Measurements from ENCODE around the gene ABCC1. TPM values are rescaled to one million over a fixed set of nuclear protein-coding genes. Genes with fewer than 3 reads are reported as not detected.

ABCC1 gene
- polyA plus RNA-seq, 3 donors, result 1.4 to 23.6 (median 3.0) TPM

- H3K36me3 Mint-ChIP-seq, result peaks cover 71 to 77% of the 10 kb centered on the region in 2 donors
- Histone ChIP-seq H3K27me3 (ENCODE audit: control insufficient read depth in 2 of 2, insufficient read depth in 2 of 2, low read length in 2 of 2) (no peaks in the 10 kb centered on the region), H2AFZ (ENCODE audit: insufficient read depth, low read depth, low read length, poor library complexity, severe bottlenecking) (no peak overlapping the region), H3K4me1 (ENCODE audit: control insufficient read depth in 1 of 2, insufficient read depth in 2 of 2, low read length in 2 of 2) (no peaks in the 10 kb centered on the region), H3K9ac (ENCODE audit: insufficient read depth, low read length, poor library complexity, severe bottlenecking) (no peak overlapping the region), H4K20me1 (ENCODE audit: insufficient read depth, low read length) (no peaks in the 10 kb centered on the region), H3K27ac (ENCODE audit: low read depth in 1 of 2, low read length in 2 of 2) (no peak overlapping the region), H3K4me3 (replicated peaks in 1 of 3; ENCODE audit: low read depth in 2 of 3, low read length in 3 of 3) (no peak overlapping the region), H3K9me3 (replicated peaks in 1 of 2; ENCODE audit: control insufficient read depth in 1 of 2, insufficient read depth in 1 of 2, low read length in 2 of 2) (peaks cover 0 to 3% of the 10 kb centered on the region in 2 donors), H3K79me2 (ENCODE audit: insufficient read depth, low read length) (no peaks in the 10 kb centered on the region), H3K4me2 (replicated peaks; ENCODE audit: extremely low read depth, low read length, poor library complexity, severe bottlenecking) (no peak overlapping the region), H3K36me3 (replicated peaks in 1 of 2; ENCODE audit: control insufficient read depth in 1 of 2, insufficient read depth in 2 of 2, low read length in 2 of 2) (peaks cover 21 to 82% of the 10 kb centered on the region in 2 donors)
- DNase-seq, result no peak
- intact Hi-C loops (cut with micrococcal nuclease), result no loop called here
- H3K4me1 Mint-ChIP-seq, result no peaks in the 10 kb centered on the region
- 83% methylated on average over 5 of the region's 7 CpGs for WGBS (ENCODE audit: insufficient coverage)
- H3K27me3 Mint-ChIP-seq (ENCODE audit: low read depth in 3 of 3), result no peaks in the 10 kb centered on the region
- no peak for TF ChIP-seq CTCF (IDR thresholded peaks at IDR 0.05)
- peaks cover 0 to 9% (median 5%) of the 10 kb centered on the region in 7 donors for H3K9me3 Mint-ChIP-seq
- no peak overlapping the region for H3K27ac Mint-ChIP-seq
- no peak overlapping the region for H3K4me3 Mint-ChIP-seq
Observed at GRCh38 chr16:16166085-16166484, 216.7 kb downstream of the ABCC1 start.

GRCh38 chr16:16166949-16167348 lies 217.5 kb downstream of the ABCC1 start:
- Histone ChIP-seq H3K79me2 (ENCODE audit: insufficient read depth, low read length) (no peaks in the 10 kb centered on the region), H3K9ac (ENCODE audit: insufficient read depth, low read length, poor library complexity, severe bottlenecking) (no peak overlapping the region), H3K27me3 (ENCODE audit: control insufficient read depth in 2 of 2, insufficient read depth in 2 of 2, low read length in 2 of 2) (no peaks in the 10 kb centered on the region), H3K4me3 (replicated peaks in 1 of 3; ENCODE audit: low read depth in 2 of 3, low read length in 3 of 3) (no peak overlapping the region), H3K4me1 (ENCODE audit: control insufficient read depth in 1 of 2, insufficient read depth in 2 of 2, low read length in 2 of 2) (no peaks in the 10 kb centered on the region), H3K9me3 (replicated peaks in 1 of 2; ENCODE audit: control insufficient read depth in 1 of 2, insufficient read depth in 1 of 2, low read length in 2 of 2) (no peaks in the 10 kb centered on the region), H2AFZ (ENCODE audit: insufficient read depth, low read depth, low read length, poor library complexity, severe bottlenecking) (no peak overlapping the region), H3K4me2 (replicated peaks; ENCODE audit: extremely low read depth, low read length, poor library complexity, severe bottlenecking) (no peak overlapping the region), H3K27ac (ENCODE audit: low read depth in 1 of 2, low read length in 2 of 2) (no peak overlapping the region), H3K36me3 (replicated peaks in 1 of 2; ENCODE audit: control insufficient read depth in 1 of 2, insufficient read depth in 2 of 2, low read length in 2 of 2) (peaks cover 22 to 79% of the 10 kb centered on the region in 2 donors), H4K20me1 (ENCODE audit: insufficient read depth, low read length) (no peaks in the 10 kb centered on the region)
- intact Hi-C loops (cut with micrococcal nuclease), result no loop called here
- WGBS (ENCODE audit: insufficient coverage), result no CpG with 5 or more reads among the region's 2 CpGs
- Mint-ChIP-seq H3K4me1 (no peaks in the 10 kb centered on the region), H3K36me3 (peaks cover 69 to 75% of the 10 kb centered on the region in 2 donors), H3K9me3 (peaks cover 0 to 6% (median 1%) of the 10 kb centered on the region in 7 donors), H3K27ac (no peak overlapping the region), H3K4me3 (no peak overlapping the region), H3K27me3 (ENCODE audit: low read depth in 3 of 3) (no peaks in the 10 kb centered on the region)
- no peak for TF ChIP-seq CTCF (IDR thresholded peaks at IDR 0.05)
- DNase-seq, result no peak
